Endothelial cell of umbilical vein (primary cell): ENCODE measurements around the gene FAM209B.

Experiments
- EZH2 ChIP-seq: IDR thresholded peaks from 2 replicates; pipeline ENCODE4 v1.6.1; 2012; ENCODE audit warnings: borderline replicate concordance, low read depth, mild to moderate bottlenecking, moderate library complexity, low read length, inconsistent platforms; ENCODE audit not compliant: severe bottlenecking
- POLR2AphosphoS5 ChIP-seq: IDR thresholded peaks from 2 replicates; pipeline ENCODE4 v1.6.1; 2012; ENCODE audit warnings: low read depth, mild to moderate bottlenecking, control low read depth, low read length, moderate library complexity; ENCODE audit not compliant: insufficient read depth
- TF ChIP-seq, protein P1 (sequence below), 2 donors: IDR thresholded peaks; 1 replicate in 1 of 2; 2 replicates in 1 of 2; pipeline ENCODE4 v1.5.1; 2011; ENCODE audit warnings: low read length in 2 of 2, mild to moderate bottlenecking in 2 of 2, moderate library complexity in 2 of 2, control low read depth in 1 of 2, inconsistent platforms in 1 of 2, low read depth in 1 of 2; ENCODE audit not compliant: insufficient read depth in 1 of 2; ENCODE audit errors: extremely low read depth in 1 of 2

DNA sequence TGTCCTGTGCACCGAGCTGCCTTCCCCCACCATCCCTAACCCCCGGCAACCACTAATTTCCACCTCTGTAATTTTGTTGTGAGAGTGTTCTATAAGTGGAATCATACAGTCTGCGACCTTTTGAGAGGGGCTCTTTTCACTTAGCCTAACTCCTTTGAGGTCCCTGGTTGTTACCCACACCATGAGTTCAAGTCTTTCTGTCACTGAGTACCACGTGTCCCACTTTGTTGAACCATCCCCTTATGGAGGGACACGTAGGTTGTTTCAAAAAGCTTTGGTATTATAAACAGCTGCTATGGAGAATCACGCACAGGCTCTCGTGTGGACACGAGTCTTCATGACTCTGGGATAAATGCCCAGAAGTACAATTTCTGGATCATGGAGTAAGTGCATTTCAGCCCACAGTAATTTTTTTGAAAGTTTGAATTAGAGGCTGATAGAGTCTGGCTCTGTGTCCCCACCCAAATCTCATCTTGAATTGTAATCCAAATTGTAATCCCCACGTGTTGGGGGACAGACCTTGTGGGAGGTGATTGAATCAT lies 9.5 kb downstream of the FAM209B start:
- TF ChIP-seq, protein P1, sequence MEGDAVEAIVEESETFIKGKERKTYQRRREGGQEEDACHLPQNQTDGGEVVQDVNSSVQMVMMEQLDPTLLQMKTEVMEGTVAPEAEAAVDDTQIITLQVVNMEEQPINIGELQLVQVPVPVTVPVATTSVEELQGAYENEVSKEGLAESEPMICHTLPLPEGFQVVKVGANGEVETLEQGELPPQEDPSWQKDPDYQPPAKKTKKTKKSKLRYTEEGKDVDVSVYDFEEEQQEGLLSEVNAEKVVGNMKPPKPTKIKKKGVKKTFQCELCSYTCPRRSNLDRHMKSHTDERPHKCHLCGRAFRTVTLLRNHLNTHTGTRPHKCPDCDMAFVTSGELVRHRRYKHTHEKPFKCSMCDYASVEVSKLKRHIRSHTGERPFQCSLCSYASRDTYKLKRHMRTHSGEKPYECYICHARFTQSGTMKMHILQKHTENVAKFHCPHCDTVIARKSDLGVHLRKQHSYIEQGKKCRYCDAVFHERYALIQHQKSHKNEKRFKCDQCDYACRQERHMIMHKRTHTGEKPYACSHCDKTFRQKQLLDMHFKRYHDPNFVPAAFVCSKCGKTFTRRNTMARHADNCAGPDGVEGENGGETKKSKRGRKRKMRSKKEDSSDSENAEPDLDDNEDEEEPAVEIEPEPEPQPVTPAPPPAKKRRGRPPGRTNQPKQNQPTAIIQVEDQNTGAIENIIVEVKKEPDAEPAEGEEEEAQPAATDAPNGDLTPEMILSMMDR (IDR thresholded peaks at IDR 0.05; ENCODE audit: extremely low read depth in 1 of 2, insufficient read depth in 1 of 2, low read depth in 1 of 2, low read length in 2 of 2), result no peak
- no peak for TF ChIP-seq EZH2
- no peak for TF ChIP-seq POLR2AphosphoS5
